ENCODE measurements around the gene RALGPS1. TPM values are rescaled to one million over a fixed set of nuclear protein-coding genes. Genes with fewer than 3 reads are reported as not detected.

Gene RALGPS1
- total RNA-seq, 2 experiments from 2014 or later = 14.1 to 14.4 TPM

DNA sequence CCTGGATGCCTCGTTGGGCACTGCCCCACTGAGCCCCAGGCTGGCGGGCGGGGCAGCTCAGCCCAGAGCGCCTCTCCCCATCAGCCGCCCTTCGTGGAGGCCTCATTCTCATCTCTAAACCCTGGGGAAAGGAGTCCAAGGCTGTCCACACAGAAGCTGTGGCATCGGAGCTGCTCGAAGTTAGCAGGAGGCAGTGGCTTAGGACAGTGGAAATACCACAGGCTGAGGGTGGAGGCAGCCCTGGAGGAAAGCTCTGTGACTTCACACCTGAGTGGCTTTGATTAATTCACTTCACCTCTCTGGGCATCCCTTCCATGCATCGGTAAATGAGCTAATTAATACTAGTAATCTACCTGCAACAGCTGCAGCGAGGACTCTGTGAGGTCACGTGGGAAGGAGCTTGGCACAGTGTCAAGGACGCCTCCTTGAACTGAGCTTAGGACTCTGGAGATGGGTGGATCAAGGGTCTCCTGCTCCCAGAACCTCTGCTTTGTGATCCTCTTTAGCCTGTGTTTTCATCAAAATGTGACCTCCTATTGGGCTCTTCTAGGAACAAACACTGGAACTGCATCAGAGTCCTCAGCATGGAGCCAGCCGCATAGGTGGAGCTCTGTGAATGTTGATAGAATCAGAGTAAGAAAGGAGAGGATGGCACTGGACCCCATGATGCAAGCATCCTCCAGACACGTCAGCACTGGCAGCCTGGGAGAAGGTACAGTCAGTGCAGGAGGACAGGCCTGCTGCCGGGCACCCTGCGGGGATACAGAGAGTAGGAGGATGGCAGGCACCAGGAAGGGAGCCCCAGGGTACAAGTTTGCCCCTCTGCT lies 208.7 kb downstream of the RALGPS1 start:
- Histone ChIP-seq H3K4me2 (ENCODE audit: low read length) (no peak overlapping the region), H3K4me3 (ENCODE audit: low read depth, low read length, poor library complexity, severe bottlenecking) (no peak overlapping the region), H3K9me2 (ENCODE audit: insufficient read depth, low read length) (no peaks in the 10 kb centered on the region), H3K79me2 (ENCODE audit: insufficient read depth, low read depth, low read length) (no peaks in the 10 kb centered on the region), H3K4me1 (ENCODE audit: insufficient read depth, low read length, poor library complexity, severe bottlenecking) (peaks cover 4% of the 10 kb centered on the region), H3K36me3 (ENCODE audit: insufficient read depth, low read length) (no peaks in the 10 kb centered on the region), H2AFZ (ENCODE audit: low read length) (no peak overlapping the region), H4K20me1 (ENCODE audit: insufficient read depth, low read length) (no peaks in the 10 kb centered on the region), H3K9me3 (ENCODE audit: low read length) (no peaks in the 10 kb centered on the region), H3K27ac (ENCODE audit: low read depth, low read length, poor library complexity, severe bottlenecking) (no peak overlapping the region)
- TF ChIP-seq, protein P1, sequence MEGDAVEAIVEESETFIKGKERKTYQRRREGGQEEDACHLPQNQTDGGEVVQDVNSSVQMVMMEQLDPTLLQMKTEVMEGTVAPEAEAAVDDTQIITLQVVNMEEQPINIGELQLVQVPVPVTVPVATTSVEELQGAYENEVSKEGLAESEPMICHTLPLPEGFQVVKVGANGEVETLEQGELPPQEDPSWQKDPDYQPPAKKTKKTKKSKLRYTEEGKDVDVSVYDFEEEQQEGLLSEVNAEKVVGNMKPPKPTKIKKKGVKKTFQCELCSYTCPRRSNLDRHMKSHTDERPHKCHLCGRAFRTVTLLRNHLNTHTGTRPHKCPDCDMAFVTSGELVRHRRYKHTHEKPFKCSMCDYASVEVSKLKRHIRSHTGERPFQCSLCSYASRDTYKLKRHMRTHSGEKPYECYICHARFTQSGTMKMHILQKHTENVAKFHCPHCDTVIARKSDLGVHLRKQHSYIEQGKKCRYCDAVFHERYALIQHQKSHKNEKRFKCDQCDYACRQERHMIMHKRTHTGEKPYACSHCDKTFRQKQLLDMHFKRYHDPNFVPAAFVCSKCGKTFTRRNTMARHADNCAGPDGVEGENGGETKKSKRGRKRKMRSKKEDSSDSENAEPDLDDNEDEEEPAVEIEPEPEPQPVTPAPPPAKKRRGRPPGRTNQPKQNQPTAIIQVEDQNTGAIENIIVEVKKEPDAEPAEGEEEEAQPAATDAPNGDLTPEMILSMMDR (conservative IDR thresholded peaks at IDR 0.05; ENCODE audit: low read length) = no peak
- no peak for TF ChIP-seq EZH2phosphoT487 (IDR thresholded peaks at IDR 0.05; ENCODE audit: borderline replicate concordance, low read depth, low read length)
- ChIA-PET POLR2A (interaction anchor here (0.5 kb wide), 2 partner anchors 18 to 688 kb away, joined by 4 to 5 read pairs; no protein-coding TSS in a partner anchor), CTCF (ENCODE audit: unreplicated experiment) (no interaction called here)
- DNase-seq (ENCODE audit: low spot score) = no peak
- intact Hi-C loops (cut with micrococcal nuclease; ENCODE audit: unreplicated experiment) = no loop called here
- BruUV-seq (replicated peaks) = no TSS peak

DNA sequence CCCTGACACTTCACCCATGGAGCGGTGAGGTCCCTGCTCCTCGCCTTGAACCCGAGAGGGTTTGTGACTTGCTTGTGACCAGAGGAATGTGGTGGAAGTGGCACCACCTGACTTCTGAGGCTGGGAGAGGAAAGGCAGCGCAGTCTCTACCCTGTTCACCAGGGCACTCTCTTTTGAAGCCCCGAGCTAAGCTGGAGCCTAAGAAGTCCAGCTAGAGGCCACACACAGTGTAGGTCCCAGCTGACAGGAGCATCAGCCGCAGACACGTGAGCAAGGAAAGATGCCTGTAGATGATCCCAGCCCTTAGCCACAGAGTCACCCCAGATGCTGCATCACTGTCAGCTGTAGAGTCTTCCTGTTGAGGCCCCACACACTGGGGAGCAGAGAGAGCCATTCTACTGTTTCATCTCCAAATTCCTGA lies 209.5 kb downstream of the RALGPS1 start:
- Histone ChIP-seq H2AFZ (ENCODE audit: low read length) (no peak overlapping the region), H3K4me3 (ENCODE audit: low read depth, low read length, poor library complexity, severe bottlenecking) (no peak overlapping the region), H3K9me3 (ENCODE audit: low read length) (no peaks in the 10 kb centered on the region), H3K27ac (ENCODE audit: low read depth, low read length, poor library complexity, severe bottlenecking) (no peak overlapping the region), H3K79me2 (ENCODE audit: insufficient read depth, low read depth, low read length) (no peaks in the 10 kb centered on the region), H3K9me2 (ENCODE audit: insufficient read depth, low read length) (no peaks in the 10 kb centered on the region), H4K20me1 (ENCODE audit: insufficient read depth, low read length) (no peaks in the 10 kb centered on the region), H3K36me3 (ENCODE audit: insufficient read depth, low read length) (no peaks in the 10 kb centered on the region), H3K4me1 (ENCODE audit: insufficient read depth, low read length, poor library complexity, severe bottlenecking) (peaks cover 4% of the 10 kb centered on the region), H3K4me2 (ENCODE audit: low read length) (no peak overlapping the region)
- no TSS peak for BruUV-seq (replicated peaks)
- intact Hi-C loops (cut with micrococcal nuclease; ENCODE audit: unreplicated experiment) = no loop called here
- ChIA-PET CTCF (ENCODE audit: unreplicated experiment) (no interaction called here), POLR2A (no interaction called here)
- DNase-seq (ENCODE audit: low spot score) = no peak
- TF ChIP-seq, protein P1 (conservative IDR thresholded peaks at IDR 0.05; ENCODE audit: low read length) = no peak
- TF ChIP-seq EZH2phosphoT487 (IDR thresholded peaks at IDR 0.05; ENCODE audit: borderline replicate concordance, low read depth, low read length) = no peak

DNA sequence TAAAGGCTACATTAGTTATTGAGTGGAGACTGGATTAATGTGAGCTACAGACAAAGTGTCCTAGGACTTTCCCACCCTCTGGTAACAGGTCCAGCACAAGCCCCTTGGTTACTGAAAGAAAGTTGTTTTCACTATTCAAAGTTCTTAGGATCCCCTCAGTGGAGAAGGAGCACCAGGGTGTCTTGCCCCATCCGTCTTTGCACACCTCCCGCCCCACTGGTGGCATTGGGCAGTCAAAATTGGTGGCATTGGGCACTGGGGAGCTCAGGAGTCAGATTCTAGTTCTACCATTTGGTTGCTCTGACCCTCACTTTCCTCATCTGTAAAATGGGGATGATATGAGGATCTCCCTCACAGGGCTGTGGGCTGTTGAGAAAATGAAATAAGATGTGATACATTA lies 210.2 kb downstream of the RALGPS1 start:
- Histone ChIP-seq H3K9me2 (ENCODE audit: insufficient read depth, low read length) (no peaks in the 10 kb centered on the region), H3K4me2 (ENCODE audit: low read length) (no peak overlapping the region), H3K36me3 (ENCODE audit: insufficient read depth, low read length) (no peaks in the 10 kb centered on the region), H3K9me3 (ENCODE audit: low read length) (no peaks in the 10 kb centered on the region), H3K79me2 (ENCODE audit: insufficient read depth, low read depth, low read length) (no peaks in the 10 kb centered on the region), H3K4me1 (ENCODE audit: insufficient read depth, low read length, poor library complexity, severe bottlenecking) (no peaks in the 10 kb centered on the region), H2AFZ (ENCODE audit: low read length) (no peak overlapping the region), H4K20me1 (ENCODE audit: insufficient read depth, low read length) (no peaks in the 10 kb centered on the region), H3K4me3 (ENCODE audit: low read depth, low read length, poor library complexity, severe bottlenecking) (no peak overlapping the region), H3K27ac (ENCODE audit: low read depth, low read length, poor library complexity, severe bottlenecking) (no peak overlapping the region)
- intact Hi-C loops (cut with micrococcal nuclease; ENCODE audit: unreplicated experiment) = no loop called here
- TF ChIP-seq, protein P1 (conservative IDR thresholded peaks at IDR 0.05; ENCODE audit: low read length) = no peak
- TF ChIP-seq EZH2phosphoT487 (IDR thresholded peaks at IDR 0.05; ENCODE audit: borderline replicate concordance, low read depth, low read length) = no peak
- POLR2A ChIA-PET = no interaction called here
- CTCF ChIA-PET (ENCODE audit: unreplicated experiment) = interaction anchor here (0.6 kb wide), 1 partner anchor 59 kb away, joined by 5 read pairs; no protein-coding TSS in a partner anchor
- BruUV-seq (replicated peaks) = no TSS peak
- no peak for DNase-seq (ENCODE audit: low spot score)

All from OCI-LY7 (cell line).